PFSK-1 (cell line): Measurements from ENCODE around the gene GALNTL6.

Source experiments
- FOXP2 ChIP-seq: optimal IDR thresholded peaks from 2 replicates; pipeline ENCODE3; 2011; ENCODE audit warnings: borderline replicate concordance, control low read depth, inconsistent platforms; ENCODE audit not compliant: insufficient read depth; ENCODE audit errors: extremely low read length, extremely low read depth
- POLR2AphosphoS5 ChIP-seq: IDR thresholded peaks from 2 replicates; pipeline ENCODE4 v1.6.1; 2012; ENCODE audit warnings: low read depth, mild to moderate bottlenecking, control low read depth, low read length, moderate library complexity
- SIN3A ChIP-seq: IDR thresholded peaks from 2 replicates; pipeline ENCODE4 v1.6.1; 2012; ENCODE audit warnings: mild to moderate bottlenecking, low read length, moderate library complexity, borderline replicate concordance; ENCODE audit not compliant: insufficient read depth
- TAF1 ChIP-seq: IDR thresholded peaks from 2 replicates; pipeline ENCODE4 v1.6.1; 2012; ENCODE audit warnings: low read length, control low read depth, borderline replicate concordance; ENCODE audit not compliant: insufficient read depth
- TF ChIP-seq, protein P1 (sequence below), 2 experiments: IDR thresholded peaks; 2 replicates each; pipeline versions ENCODE4 v1.6.1 to v1.8.0; 2011 to 2012; ENCODE audit warnings: low read depth in 2 of 2, low read length in 2 of 2, control low read depth in 1 of 2, inconsistent platforms in 1 of 2, mild to moderate bottlenecking in 1 of 2, moderate library complexity in 1 of 2; ENCODE audit not compliant: insufficient read depth in 1 of 2

Gene GALNTL6

DNA sequence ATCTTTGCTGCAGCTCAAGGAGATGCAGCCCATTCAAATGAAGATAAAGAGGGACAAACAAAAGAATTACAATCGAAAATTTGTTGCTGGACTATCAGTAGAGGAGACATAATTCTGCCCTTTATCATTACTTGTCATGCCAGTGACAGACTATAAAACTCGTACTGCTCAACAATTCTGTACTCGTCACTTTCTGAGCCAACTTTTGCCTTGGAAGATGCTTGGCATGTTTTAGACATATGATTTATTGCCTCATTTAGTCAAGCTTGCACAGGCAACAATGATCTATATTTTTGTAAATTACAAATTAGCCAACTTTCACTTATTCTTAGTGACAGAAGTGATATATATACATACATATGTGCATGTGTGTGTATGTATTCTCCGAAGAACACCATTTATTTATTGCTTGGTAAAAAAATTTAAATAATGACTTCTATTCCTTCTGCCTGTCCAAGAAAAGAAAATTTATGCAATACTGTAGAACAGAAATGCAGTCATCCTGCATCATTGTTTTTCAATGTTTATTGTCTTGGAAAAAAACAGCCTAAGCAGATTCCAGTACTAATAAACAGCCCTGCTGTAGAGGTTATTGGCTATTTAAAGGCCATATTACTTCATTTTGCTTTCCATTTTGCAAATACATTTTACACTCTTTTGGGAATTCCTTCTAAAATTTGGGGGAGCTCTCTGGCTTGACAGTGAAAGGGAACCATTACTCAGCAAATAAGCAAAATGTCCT, 980.5 kb downstream of the GALNTL6 start:
- TF ChIP-seq, protein P1, sequence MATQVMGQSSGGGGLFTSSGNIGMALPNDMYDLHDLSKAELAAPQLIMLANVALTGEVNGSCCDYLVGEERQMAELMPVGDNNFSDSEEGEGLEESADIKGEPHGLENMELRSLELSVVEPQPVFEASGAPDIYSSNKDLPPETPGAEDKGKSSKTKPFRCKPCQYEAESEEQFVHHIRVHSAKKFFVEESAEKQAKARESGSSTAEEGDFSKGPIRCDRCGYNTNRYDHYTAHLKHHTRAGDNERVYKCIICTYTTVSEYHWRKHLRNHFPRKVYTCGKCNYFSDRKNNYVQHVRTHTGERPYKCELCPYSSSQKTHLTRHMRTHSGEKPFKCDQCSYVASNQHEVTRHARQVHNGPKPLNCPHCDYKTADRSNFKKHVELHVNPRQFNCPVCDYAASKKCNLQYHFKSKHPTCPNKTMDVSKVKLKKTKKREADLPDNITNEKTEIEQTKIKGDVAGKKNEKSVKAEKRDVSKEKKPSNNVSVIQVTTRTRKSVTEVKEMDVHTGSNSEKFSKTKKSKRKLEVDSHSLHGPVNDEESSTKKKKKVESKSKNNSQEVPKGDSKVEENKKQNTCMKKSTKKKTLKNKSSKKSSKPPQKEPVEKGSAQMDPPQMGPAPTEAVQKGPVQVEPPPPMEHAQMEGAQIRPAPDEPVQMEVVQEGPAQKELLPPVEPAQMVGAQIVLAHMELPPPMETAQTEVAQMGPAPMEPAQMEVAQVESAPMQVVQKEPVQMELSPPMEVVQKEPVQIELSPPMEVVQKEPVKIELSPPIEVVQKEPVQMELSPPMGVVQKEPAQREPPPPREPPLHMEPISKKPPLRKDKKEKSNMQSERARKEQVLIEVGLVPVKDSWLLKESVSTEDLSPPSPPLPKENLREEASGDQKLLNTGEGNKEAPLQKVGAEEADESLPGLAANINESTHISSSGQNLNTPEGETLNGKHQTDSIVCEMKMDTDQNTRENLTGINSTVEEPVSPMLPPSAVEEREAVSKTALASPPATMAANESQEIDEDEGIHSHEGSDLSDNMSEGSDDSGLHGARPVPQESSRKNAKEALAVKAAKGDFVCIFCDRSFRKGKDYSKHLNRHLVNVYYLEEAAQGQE (IDR thresholded peaks at IDR 0.05; ENCODE audit: insufficient read depth in 1 of 2, low read depth in 2 of 2, low read length in 2 of 2) = no peak
- no peak for TF ChIP-seq FOXP2
- TF ChIP-seq POLR2AphosphoS5 = no peak
- TF ChIP-seq SIN3A = no peak
- no peak for TF ChIP-seq TAF1

DNA sequence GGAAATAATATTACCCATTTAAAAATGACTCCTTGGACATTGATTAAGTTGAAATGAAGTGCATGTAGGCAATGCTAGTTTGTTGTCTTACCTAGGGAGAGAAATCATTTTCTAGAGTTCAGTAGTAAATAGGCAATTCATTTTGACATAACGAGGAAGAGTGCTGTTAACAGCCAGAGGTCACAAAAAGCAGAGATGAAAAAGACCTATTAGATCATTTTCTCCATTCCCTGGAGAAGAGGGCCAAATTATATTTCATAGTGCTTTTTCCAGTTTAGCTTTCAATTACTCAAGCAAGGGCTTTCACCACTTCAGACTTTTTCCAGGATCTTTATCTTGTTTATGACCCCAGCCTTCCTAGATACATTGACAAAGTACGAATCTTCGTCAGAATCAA, 981.1 kb downstream of the GALNTL6 start:
- TF ChIP-seq POLR2AphosphoS5 (no peak), SIN3A (no peak), TAF1 (no peak), FOXP2 (no peak)
- TF ChIP-seq, protein P1 (IDR thresholded peaks at IDR 0.05; ENCODE audit: insufficient read depth in 1 of 2, low read depth in 2 of 2, low read length in 2 of 2) = no peak

DNA sequence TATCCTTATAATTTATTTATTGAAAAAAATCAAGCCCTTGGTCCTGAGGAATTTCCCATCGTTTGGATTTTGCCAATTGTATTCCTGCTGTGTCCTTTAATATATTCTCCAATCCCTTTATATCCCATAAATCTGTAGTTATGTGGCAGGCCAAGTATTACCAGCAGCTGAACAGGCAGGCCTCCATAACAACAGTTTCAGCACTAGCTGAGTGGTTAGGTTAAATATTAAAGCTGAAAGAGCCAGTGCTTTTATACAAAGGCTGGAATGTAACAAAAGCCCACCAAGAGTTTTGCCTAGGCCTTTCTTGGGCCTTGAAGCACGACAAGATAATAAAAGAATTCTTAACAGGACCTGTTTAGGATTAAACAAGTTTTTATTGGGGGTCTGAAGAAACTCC, 988.8 kb downstream of the GALNTL6 start:
- TF ChIP-seq FOXP2 (no peak), POLR2AphosphoS5 (no peak), SIN3A (no peak), TAF1 (no peak)
- TF ChIP-seq, protein P1 (IDR thresholded peaks at IDR 0.05; ENCODE audit: insufficient read depth in 1 of 2, low read depth in 2 of 2, low read length in 2 of 2) = no peak

DNA sequence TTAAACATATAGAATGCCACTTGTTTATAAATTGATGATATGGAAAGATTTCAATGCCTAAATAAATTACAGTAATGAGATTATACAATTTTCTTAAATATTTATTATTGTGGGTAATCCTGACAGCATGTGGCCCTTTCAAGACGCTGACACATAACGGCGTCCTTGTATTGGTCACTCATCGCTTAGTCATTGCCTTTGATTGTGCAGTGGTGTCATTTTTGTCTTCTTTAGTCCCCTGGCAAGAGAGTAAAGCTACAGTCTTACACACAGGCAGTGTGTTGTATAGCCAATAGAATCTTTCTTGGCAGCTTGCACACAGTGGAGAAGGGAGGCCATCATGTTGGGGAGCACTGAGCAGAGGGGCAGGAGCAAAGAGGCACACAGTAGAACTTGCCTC, 993.6 kb downstream of the GALNTL6 start:
- TF ChIP-seq SIN3A (no peak), FOXP2 (no peak), TAF1 (no peak), POLR2AphosphoS5 (no peak)
- TF ChIP-seq, protein P1 (IDR thresholded peaks at IDR 0.05; ENCODE audit: insufficient read depth in 1 of 2, low read depth in 2 of 2, low read length in 2 of 2) = no peak

DNA sequence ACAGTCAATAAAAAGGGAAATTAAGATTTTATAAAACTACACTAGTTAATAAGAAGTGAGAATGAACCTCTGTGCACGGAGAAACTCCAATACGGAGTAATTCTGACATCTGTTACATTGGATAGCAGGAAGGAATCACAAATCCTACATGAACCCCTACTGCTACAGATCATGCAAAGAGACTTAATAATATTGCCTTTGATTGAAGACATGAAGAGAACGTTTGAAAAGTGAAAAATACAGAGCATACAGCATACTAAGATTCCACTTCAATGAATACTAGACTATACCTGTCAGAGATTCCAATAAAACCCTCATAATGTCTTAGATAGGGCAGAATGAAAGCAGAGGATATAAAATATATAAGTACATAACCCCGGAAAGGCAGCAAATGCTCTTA, 995.0 kb downstream of the GALNTL6 start:
- no peak for TF ChIP-seq POLR2AphosphoS5
- TF ChIP-seq, protein P1 (IDR thresholded peaks at IDR 0.05; ENCODE audit: insufficient read depth in 1 of 2, low read depth in 2 of 2, low read length in 2 of 2) = no peak
- no peak for TF ChIP-seq TAF1
- no peak for TF ChIP-seq FOXP2
- no peak for TF ChIP-seq SIN3A
